K562 (cell line): ENCODE data around the gene VAT1L. TPM values are rescaled to one million over a fixed set of nuclear protein-coding genes. Genes with fewer than 3 reads are reported as not detected.

Experiments
- ATAC-seq: fragments of 200-7000 bp; cut with Tn5 transposase; 3 replicates; pipeline ENCODE4 v1.9.1; 2020; ENCODE audit warnings: moderate library complexity
- BruUV-seq: library from RNA; stranded (reverse); fragments of 400-500 nt; replicated peaks from 2 replicates; lab custom pipeline; 2021; lab: Mats Ljungman, UMichigan
- CTCF ChIA-PET: fragments of 300-600 bp; formaldehyde crosslinking; extraction: SDS; loops from one replicate; lab custom pipeline; 2021; ENCODE audit warnings: low intra/inter-chr PET ratio; lab: Yijun Ruan, JAX
- POLR2A ChIA-PET: fragments of 300-600, 350-650 bp; sonication (Branson Sonifier 250); formaldehyde crosslinking; extraction: SDS; loops from one replicate; lab custom pipeline; 2021; ENCODE audit warnings: antibody characterized with exemption, inconsistent platforms; lab: Yijun Ruan, JAX
- DNase-seq, 4 experiments: peaks; one replicate each; pipeline versions ENCODE4 v3.0.0 to v3.0.0-alpha.2; 2011 to 2018; ENCODE audit warnings: low spot score in 3 of 4, mixed read lengths in 3 of 4; ENCODE audit errors: extremely low read depth in 1 of 4
- FAIRE-seq: peaks from 2 replicates; lab custom pipeline; 2011; peaks lifted over from hg19 to GRCh38; lab: Jason Lieb, UNC
- H2AFZ ChIP-seq: 2 replicates; pipeline ENCODE4 v1.6.0; 2011; ENCODE audit warnings: low read depth, low read length, control low read depth, inconsistent platforms
- H3K27ac ChIP-seq: fragments of 200-600 bp; 3 replicates; pipeline ENCODE4 v1.8.0; 2011; ENCODE audit warnings: low read depth, mild to moderate bottlenecking, control low read depth, inconsistent platforms, low read length, moderate library complexity, mixed read lengths; ENCODE audit errors: extremely low read depth
- H3K27me3 ChIP-seq, 2 experiments: fragments of 300-600 bp in 1 of 2; 2 replicates in 1 of 2; 3 replicates in 1 of 2; pipeline versions ENCODE4 v1.6.0 to v1.8.0; 2011; ENCODE audit warnings: inconsistent platforms in 2 of 2, low read length in 2 of 2, mild to moderate bottlenecking in 1 of 2, mixed read lengths in 1 of 2, moderate library complexity in 1 of 2; ENCODE audit not compliant: control insufficient read depth in 2 of 2, insufficient read depth in 2 of 2
- H3K36me3 ChIP-seq: fragments of 300-600 bp; 3 replicates; pipeline ENCODE4 v1.8.0; 2011; ENCODE audit warnings: mild to moderate bottlenecking, low read length, inconsistent platforms; ENCODE audit not compliant: control insufficient read depth, insufficient read depth
- H3K4me1 ChIP-seq, 2 experiments: fragments of 200-600 bp in 1 of 2; replicated peaks in 1 of 2; 2 replicates in 1 of 2; 3 replicates in 1 of 2; pipeline versions ENCODE4 v1.5.1 to v1.8.0; 2011; ENCODE audit warnings: inconsistent platforms in 2 of 2, low read length in 2 of 2, mild to moderate bottlenecking in 1 of 2, mixed read lengths in 1 of 2, moderate library complexity in 1 of 2; ENCODE audit not compliant: control insufficient read depth in 2 of 2, insufficient read depth in 2 of 2
- H3K4me2 ChIP-seq: 2 replicates; pipeline ENCODE4 v1.6.1; 2011; ENCODE audit warnings: low read length, control low read depth, inconsistent platforms, mixed read lengths; ENCODE audit not compliant: insufficient read depth
- H3K4me3 ChIP-seq: fragments of 200-600 bp; sonication (generic), shearing (Covaris generic); 2 replicates; pipeline ENCODE4 v1.5.1; 2016; ENCODE audit warnings: control low read depth, inconsistent platforms
- H3K79me2 ChIP-seq: fragments of 200-600 bp; 3 replicates; pipeline ENCODE4 v1.8.0; 2011; ENCODE audit warnings: low read length, inconsistent platforms; ENCODE audit not compliant: control insufficient read depth, insufficient read depth
- H3K9ac ChIP-seq, 2 experiments: 2 replicates each; pipeline versions ENCODE4 v1.6.0 to v1.6.1; 2011; ENCODE audit warnings: low read depth in 2 of 2, low read length in 2 of 2, control low read depth in 1 of 2, inconsistent platforms in 1 of 2, mild to moderate bottlenecking in 1 of 2, mixed read lengths in 1 of 2; ENCODE audit not compliant: insufficient read depth in 1 of 2
- H3K9me1 ChIP-seq: one replicate; pipeline ENCODE4 v1.6.0; 2011; ENCODE audit warnings: inconsistent platforms, mild to moderate bottlenecking, low read length, moderate library complexity; ENCODE audit not compliant: control insufficient read depth, insufficient read depth
- H3K9me3 ChIP-seq: replicated peaks from 2 replicates; pipeline ENCODE4 v1.5.1; 2011; ENCODE audit warnings: low read depth, low read length, inconsistent platforms; ENCODE audit not compliant: control insufficient read depth, insufficient read depth
- H4K20me1 ChIP-seq: replicated peaks from 2 replicates; pipeline ENCODE4 v1.6.1; 2011; ENCODE audit warnings: low read length, inconsistent platforms, mixed read lengths; ENCODE audit not compliant: control insufficient read depth, insufficient read depth
- BCL6 ChIP-seq: fragments of 250-450 bp; sonication (Bioruptor Pico); IDR thresholded peaks from 2 replicates; pipeline ENCODE4 v1.4.0; 2020
- FOSL1 ChIP-seq: fragments of 200-800 bp; sonication (Bioruptor generic); conservative IDR thresholded peaks from 2 replicates; pipeline ENCODE4 v1.6.1; 2016; ENCODE audit warnings: missing genetic modification characterization, missing compliant biosample characterization
- NEUROD1 ChIP-seq: fragments of 150-350 bp; IDR thresholded peaks from 2 replicates; pipeline ENCODE4 v1.6.1; 2014; ENCODE audit warnings: borderline replicate concordance, low read length, low read depth; ENCODE audit not compliant: partially characterized antibody
- WGBS: fragments of 100-300 bp; shearing (Covaris generic); methylation state at CpG from one replicate; pipeline ENCODE4 v1.1.6; 2016; ENCODE audit warnings: low coverage, mixed read lengths; ENCODE audit not compliant: insufficient coverage; ENCODE audit errors: missing lambda C conversion rate; 5-methylcytosine and 5-hydroxymethylcytosine counted together
- in situ Hi-C: fragments of 300-500 bp; cut with MboI; formaldehyde crosslinking; loops from 4 replicates; pipeline ENCODE4 v1.15.0; 2018; ENCODE audit warnings: inconsistent platforms, mixed read lengths
- intact Hi-C: fragments of 100-400 bp; cut with micrococcal nuclease; formaldehyde crosslinking; loops from 2 replicates; pipeline ENCODE4 v1.14.2; 2022
- polyA plus RNA-seq, 8 experiments: library from polyadenylated mRNA; depleted of rRNA in 4 of 8; stranded (reverse) in 5 of 8; unstranded in 3 of 8; fragments of >200 nt; fragmentation: Nextera tagmentation in 2 of 8; fragmentation: Illumina TruSeq in 1 of 8; extraction: Ambion mirVana in 2 of 8; extraction: Trizol in 1 of 8; gene quantifications; 2 replicates each; pipeline versions ENCODE4 v1.2.1 to v1.2.3, GENCODE V29; 2011 to 2014; ENCODE audit warnings: inconsistent platforms in 1 of 8, missing spikeins in 1 of 8
- total RNA-seq, 7 experiments: library from RNA; depleted of rRNA in 6 of 7; stranded (reverse); fragments of >200 nt in 6 of 7; fragmentation: Illumina TruSeq in 2 of 7; extraction: Trizol in 2 of 7; gene quantifications; 2 replicates each; pipeline versions ENCODE4 v1.2.1 to v1.2.3, GENCODE V29; 2011 to 2021; ENCODE audit warnings: low replicate concordance in 1 of 7

VAT1L gene
- total and polyA plus RNA-seq, 9 of the 15 experiments (the other 6 are each of a cell fraction or from before 2014, with no cell fraction given), result 0.01 TPM; not detected in 8

DNA sequence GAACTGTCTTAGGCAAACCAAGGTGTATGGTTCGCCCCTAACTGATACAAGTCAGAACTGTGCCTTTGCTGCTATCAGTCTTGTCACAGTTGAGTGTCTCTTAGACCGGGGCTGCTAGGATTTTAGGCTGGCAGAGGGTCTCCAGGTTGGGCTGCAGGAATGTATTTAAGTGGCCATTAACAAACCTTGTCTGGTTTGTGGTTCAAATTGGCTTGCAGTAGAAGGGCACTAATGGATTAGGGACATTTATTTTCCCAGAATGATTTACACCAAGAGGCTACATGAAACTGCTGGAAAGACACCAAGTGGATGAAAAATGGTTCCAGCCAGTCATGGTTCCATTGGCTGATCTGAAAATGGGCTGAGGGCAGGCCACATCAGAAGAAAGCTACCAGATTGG, 5.1 kb downstream of the VAT1L start:
- in situ Hi-C loops, result no loop called here
- WGBS, result 0% methylated on average over 2 of the region's 2 CpGs
- Histone ChIP-seq H3K4me1 (peaks cover 0 to 6% of the 10 kb centered on the region in 2 experiments; a peak in 1 of 5 replicates), H3K9me3 (no peaks in the 10 kb centered on the region), H3K27ac (no peak overlapping the region), H3K4me2 (no peak overlapping the region), H3K9me1 (no peaks in the 10 kb centered on the region), H3K9ac (no peak overlapping the region), H2AFZ (no peak overlapping the region), H3K36me3 (no peaks in the 10 kb centered on the region), H3K27me3 (peaks cover 14 to 18% of the 10 kb centered on the region in 2 experiments; a peak in 4 of 5 replicates), H3K79me2 (no peaks in the 10 kb centered on the region), H4K20me1 (peaks cover 3% of the 10 kb centered on the region; the same call in 1 of the 2 replicates), H3K4me3 (no peak overlapping the region)
- TF ChIP-seq BCL6 (CRISPR knock-in tag), result no peak
- BruUV-seq, result no TSS peak
- intact Hi-C loops, result no loop called here
- POLR2A ChIA-PET, result no interaction called here
- CTCF ChIA-PET, result no interaction called here
- FAIRE-seq, result no peak
- no peak for DNase-seq
- no peak for ATAC-seq

DNA sequence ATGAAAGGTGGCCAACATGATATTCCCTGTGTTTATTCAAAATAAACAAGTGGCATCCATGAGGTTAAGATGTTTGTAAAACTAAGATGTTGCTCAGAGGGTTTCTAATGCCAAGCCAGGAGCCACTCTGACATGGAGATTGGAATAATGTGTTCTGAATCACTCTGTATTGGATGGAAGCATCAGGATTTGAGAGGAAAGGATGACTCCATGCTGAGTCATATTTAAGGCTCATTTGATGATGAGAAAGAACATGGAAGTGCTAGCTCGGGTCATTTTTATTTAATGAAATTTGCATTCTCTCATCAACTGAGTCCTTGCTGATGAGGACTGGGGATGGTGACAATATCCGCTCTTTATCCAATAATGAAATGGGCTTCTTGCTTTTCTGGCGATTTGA, 6.2 kb downstream of the VAT1L start:
- ChIA-PET POLR2A (no interaction called here), CTCF (no interaction called here)
- no peak for FAIRE-seq

More for the DNA sequence above, 6.2 kb downstream of the VAT1L start:
- peaks cover 3% of the 10 kb centered on the region; the same call in 1 of the 2 replicates for H4K20me1 ChIP-seq
- TF ChIP-seq NEUROD1 (no peak), FOSL1 (0 out of 2 replicates have a peak, but pooled peaks have one; percentile 32)
- ATAC-seq (no peak), DNase-seq (no peak)
- H3K4me3 ChIP-seq, result no peak overlapping the region
- H3K4me2 ChIP-seq, result no peak overlapping the region
- WGBS, result 0% methylated on average over 3 of the region's 3 CpGs
- no peaks in the 10 kb centered on the region for H3K79me2 ChIP-seq
- in situ Hi-C loops, result no loop called here
- H2AFZ ChIP-seq, result no peak overlapping the region
- H3K4me1 ChIP-seq, result no peaks in the 10 kb centered on the region
- BruUV-seq, result no TSS peak
- H3K27ac ChIP-seq, result no peak overlapping the region
- no peaks in the 10 kb centered on the region for H3K9me3 ChIP-seq
- H3K36me3 ChIP-seq, result no peaks in the 10 kb centered on the region
- intact Hi-C loops, result no loop called here
- peaks cover 6 to 7% of the 10 kb centered on the region in 2 experiments; a peak in 4 of 5 replicates for H3K27me3 ChIP-seq
- no peaks in the 10 kb centered on the region for H3K9me1 ChIP-seq
- no peak overlapping the region for H3K9ac ChIP-seq
